ENCODE results near the gene TMEM130. TPM values are rescaled to one million over a fixed set of nuclear protein-coding genes. Genes with fewer than 3 reads are reported as not detected.

TMEM130 gene
- total and polyA plus RNA-seq, 9 of the 15 experiments (the other 6 are each of a cell fraction or from before 2014, with no cell fraction given), result 0.07 TPM; not detected in 8

GRCh38 chr7:98878365-98879197, 8.8 kb upstream of the TMEM130 start, which contains the start of gene TRRAP (continued):
- no peak for TF ChIP-seq ZNF324 (CRISPR knock-in tag; IDR thresholded peaks at IDR 0.05)
- no peak for TF ChIP-seq MAX (CRISPR knock-in tag; IDR thresholded peaks at IDR 0.05)
- peak; percentile 73 for TF ChIP-seq HMGN3 (IDR thresholded peaks at IDR 0.05; ENCODE audit: borderline replicate concordance, extremely low read depth, insufficient read length, low read depth, low read length)
- no peak for TF ChIP-seq SRSF9 (IDR thresholded peaks at IDR 0.05; ENCODE audit: borderline replicate concordance, low read depth, low read length)
- no peak for TF ChIP-seq HINFP (tag; conservative IDR thresholded peaks at IDR 0.05; ENCODE audit: low read depth)
- no peak for TF ChIP-seq NFE2 (IDR thresholded peaks at IDR 0.05; ENCODE audit: low read depth)

Measured in K562 (cell line).